NB4 (cell line): ENCODE measurements around the gene IMPACT.

Experiments used
- CTCF ChIP-seq: IDR thresholded peaks from one replicate; pipeline ENCODE4 v1.5.1; 2012; ENCODE audit warnings: low read depth, low read length
- MYC ChIP-seq: IDR thresholded peaks from 2 replicates; pipeline ENCODE4 v1.6.1; 2011; ENCODE audit warnings: low read depth, low read length
- POLR2A ChIP-seq: IDR thresholded peaks from 2 replicates; pipeline ENCODE4 v1.6.1; 2011; ENCODE audit warnings: mild to moderate bottlenecking; ENCODE audit not compliant: insufficient read length; ENCODE audit errors: extremely low read depth

- TF ChIP-seq POLR2A: no peak
- TF ChIP-seq CTCF: no peak
- no peak for TF ChIP-seq MYC
Measured at GRCh38 chr18:24475926-24476589, 49.6 kb downstream of the IMPACT start.
